Activated gamma-delta T cell treated with anti-CD3 and anti-CD28 coated beads, Interleukin-2, amount 50 U/mL, for 16 hours (primary cell): ENCODE data around the gene MIGA1.

Source experiments
- DNase-seq: peaks from one replicate; pipeline ENCODE4 v3.0.0-alpha.2; 2020; ENCODE audit warnings: low read depth

Gene MIGA1

GRCh38 chr1:77925518-77925917 is 146.1 kb downstream of the MIGA1 start:
- DNase-seq, result no peak

- DNase-seq, result no peak
Observed at GRCh38 chr1:77925956-77926355, 146.5 kb downstream of the MIGA1 start.

DNA sequence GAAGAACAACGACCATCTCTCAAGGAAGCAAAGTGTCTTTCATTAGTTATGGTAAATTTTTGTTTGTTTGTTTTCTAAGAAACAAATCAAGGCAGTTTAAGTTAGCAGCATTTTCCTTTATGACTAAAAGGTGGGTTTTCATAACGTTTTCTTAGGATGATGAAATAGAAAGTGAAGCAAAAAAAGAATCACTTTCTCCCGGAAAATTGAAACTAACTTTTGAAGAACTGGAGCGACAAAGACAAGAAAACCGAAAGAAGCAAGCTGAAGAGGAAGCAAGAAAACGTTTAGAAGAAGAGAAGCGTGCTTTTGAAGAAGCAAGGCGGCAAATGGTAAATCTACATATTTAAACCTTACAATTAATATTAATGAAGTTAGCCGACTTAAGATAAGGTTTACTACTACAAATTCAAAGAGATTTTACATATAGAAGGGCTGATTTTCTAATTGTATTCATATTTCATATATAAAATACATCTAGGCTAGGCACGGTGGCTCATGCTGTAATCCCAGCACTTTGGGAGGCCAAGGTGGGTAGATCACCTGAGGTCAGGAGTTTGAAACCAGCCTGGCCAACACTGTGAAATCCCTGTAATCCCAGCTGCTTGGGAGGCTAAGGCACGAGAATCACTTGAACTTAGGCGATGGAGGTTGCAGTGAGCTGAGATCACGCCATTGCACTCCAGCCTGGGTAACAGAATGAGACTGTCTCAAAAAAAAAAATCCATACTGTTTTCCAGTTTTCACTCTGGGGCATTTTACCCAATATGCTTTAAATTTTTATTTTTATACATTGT is 147.3 kb downstream of the MIGA1 start:
- DNase-seq, result no peak

DNA sequence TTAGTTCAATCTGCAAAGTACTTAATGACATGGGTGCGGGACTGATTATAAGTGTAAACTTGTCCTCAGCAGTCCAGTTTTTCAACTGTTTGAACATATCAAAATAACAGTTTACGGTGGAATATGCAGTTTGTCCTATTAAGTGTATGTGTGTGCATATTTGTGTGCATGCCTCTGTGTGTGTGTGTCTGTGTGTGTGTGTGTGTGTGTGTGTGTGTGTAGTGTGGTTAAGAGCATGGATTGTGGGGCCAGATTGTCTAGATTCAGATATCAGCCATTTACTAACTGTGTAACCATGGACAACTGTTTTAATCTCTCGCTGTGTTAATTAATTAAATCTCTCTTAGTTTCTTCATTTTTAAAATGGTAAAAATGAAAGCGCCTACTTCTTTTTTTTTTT is 148.0 kb downstream of the MIGA1 start:
- no peak for DNase-seq
